ENCODE measurements around the gene RFX7.

RFX7 gene

DNA sequence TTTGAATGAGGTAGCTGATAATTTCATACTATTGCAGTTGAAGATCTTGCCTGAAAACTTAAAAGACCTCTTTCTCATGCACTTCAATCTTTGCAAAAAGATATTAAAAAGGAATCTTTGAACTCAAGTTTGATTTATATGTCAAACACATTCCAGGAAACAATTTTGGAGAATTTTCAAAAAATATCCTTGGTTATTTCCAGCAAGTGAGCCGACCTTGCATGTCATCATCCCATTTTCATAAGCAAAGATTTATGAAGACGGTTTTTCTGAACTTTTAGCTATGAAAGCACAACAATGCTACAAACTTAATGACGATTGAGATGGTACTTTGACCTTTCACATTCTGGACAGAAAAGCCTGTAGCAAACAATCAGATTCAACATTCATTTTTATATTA is 95.6 kb downstream of the RFX7 start:
- in situ Hi-C loops (cut with HindIII; ENCODE audit: low sequenced_read_pairs) = no loop called here

DNA sequence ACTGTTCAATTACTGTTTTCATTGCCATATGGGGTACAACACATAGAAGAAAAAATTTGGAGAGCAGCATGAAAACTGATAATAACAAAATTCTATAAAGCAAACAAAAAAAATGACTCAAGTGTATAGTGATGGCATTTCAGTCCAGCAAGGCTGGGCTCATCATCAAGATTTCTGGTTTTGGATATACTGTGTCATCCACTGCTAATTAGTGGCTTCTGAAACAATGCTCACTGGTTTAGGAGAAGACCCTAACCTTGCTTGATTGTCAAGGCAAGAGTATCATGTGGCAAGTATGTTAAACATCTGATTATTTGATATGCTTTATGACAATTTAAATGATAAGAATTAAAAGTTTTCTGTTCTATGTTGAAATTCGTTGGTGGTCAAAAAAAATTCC is 96.9 kb downstream of the RFX7 start:
- in situ Hi-C loops (cut with HindIII; ENCODE audit: low sequenced_read_pairs) = no loop called here

DNA sequence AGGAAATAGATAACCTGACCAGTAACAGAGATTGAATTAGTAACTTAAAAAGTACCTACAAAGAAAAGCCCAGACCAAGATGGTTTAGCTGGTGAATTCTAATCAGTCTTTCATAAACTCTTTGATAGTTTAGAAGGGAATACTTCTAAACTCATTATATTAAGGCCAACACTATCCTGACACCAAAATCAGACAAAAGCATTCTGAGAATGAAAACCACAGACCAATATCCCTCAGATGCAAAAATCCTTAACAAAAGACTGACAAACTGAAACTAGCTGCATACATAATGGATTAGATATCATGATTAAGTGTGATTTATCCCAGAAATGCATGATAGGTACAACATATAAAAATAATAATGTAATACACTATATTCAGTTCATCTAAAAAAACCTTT is 115.6 kb downstream of the RFX7 start:
- in situ Hi-C loops (cut with HindIII; ENCODE audit: low sequenced_read_pairs) = no loop called here

DNA sequence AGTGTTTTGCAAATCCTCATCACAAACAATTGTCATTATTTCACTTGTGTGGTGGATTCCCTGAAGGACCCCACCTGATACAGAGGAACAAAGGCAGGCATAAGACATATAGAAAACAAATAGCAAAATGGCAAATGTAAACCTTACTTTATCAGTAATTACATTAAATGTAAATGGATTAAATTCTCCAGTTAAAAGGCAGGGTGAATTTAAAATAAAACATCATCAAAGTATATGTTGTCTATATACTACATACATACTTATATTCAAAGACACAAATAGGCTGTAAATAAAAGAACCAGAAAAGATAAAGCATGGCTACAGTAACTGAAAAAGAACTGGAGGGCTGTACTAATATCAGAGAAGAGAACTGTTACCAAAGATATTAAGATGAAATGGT is 117.3 kb downstream of the RFX7 start:
- in situ Hi-C loops (cut with HindIII; ENCODE audit: low sequenced_read_pairs) = no loop called here

DNA sequence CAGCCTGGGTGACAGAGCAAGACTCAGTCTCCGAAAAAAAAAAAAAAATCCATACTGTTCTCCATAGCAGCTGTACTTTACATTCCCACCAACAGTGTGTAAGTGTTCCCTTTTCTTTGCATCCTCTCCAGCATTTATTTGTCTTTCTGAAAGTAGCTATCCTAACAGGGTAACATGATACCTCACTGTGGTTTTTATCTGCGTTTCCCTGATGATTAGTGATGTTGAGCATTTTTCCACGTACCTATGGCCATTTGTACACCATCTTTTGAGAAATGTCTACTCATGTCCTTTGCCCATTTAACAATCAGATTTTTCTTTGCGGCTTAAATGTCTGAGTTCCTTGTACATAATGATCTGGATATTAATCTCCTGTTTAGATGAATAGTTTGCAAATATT is 119.3 kb downstream of the RFX7 start:
- in situ Hi-C loops (cut with HindIII; ENCODE audit: low sequenced_read_pairs) = no loop called here

DNA sequence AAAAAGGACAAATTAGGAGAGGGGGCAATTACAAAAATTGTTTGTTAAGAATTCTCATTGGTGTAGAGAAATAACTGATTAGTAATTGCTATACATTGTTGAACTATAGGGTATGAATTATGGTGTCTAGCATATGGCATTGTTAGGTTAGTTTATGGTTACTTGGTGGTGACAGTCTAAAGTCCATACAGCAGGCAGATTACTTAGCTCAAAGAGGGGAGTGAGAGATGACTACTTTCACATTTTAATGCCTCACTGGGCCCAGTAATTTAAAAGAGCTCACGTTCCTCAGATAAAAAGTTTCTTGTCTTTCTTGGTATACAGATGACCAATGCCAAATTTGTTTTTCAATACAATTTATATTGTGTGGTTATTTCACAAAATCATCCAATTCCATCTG is 137.8 kb downstream of the RFX7 start:
- in situ Hi-C loops (cut with HindIII; ENCODE audit: low sequenced_read_pairs) = no loop called here

DNA sequence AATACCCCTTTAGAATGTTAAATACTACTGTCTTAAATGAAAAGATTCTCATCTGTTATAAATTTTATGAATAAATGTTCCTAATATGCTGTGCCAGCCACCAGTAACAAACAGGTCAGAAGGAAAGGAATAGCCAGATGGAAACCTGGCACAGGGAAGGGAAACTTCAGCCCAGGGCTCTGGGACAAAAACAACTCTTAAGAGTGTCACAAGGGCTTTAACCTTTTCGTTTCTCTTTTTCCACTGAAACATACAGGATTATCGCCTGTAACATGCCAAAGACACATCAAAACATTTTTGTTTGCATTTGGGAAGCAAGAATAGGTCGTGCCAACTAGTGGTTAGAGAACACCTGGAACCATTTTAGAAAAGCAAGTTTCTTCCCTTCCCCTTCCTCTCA is 141.2 kb downstream of the RFX7 start:
- in situ Hi-C loops (cut with HindIII; ENCODE audit: low sequenced_read_pairs) = loop anchor here (5.0 kb wide), 1 partner anchor 105 kb away; no protein-coding TSS in a partner anchor

DNA sequence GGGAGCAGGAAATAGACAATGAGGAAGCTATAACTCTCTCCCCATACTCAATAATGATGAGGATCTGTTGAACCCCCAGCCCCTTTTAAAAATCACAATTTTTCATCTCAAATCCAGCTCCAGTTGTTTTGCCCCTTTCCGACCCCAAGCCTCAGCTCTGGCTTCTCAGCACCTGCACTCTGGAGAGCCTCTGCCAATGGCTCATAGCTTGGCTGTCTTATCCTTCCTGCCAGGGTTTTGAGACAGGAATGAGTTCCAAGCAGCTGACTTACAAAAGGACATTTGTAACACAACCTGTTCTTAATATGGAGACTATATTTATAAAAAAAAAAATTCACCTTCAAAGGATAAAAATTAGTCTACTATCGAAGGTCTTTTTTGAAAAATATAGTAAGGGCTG is 144.4 kb downstream of the RFX7 start:
- in situ Hi-C loops (cut with HindIII; ENCODE audit: low sequenced_read_pairs) = no loop called here

DNA sequence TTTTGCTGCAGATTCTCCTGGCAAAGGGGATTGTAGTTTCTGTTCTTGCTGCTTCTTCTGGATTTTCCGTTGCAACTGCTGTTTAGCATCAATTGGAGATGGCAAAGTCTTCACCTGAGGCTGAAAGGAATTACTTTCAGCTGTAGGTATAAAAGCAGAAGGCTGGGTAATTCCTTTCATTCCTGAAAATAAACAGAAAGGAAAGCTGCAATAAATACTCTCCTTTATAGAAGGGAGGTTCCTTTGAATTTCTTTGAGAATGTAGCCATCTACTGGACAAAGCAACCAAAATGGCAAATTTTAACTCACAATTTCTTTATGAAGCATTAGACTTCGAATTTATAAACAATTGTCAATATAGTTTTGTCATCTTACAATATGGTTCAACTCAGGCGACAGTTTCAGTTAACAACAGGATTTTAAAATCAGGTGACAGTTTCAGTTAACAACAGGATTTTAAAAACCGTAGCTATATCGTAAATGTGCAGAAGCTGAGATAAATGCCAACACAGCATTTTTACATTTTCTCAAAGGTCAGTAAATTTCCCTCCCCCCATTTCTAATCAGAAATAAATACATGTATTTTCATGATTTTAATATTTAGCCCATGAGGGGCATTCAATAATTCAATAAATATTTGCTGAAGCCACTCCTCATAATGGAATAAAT is 145.3 kb downstream of the RFX7 start:
- in situ Hi-C loops (cut with HindIII; ENCODE audit: low sequenced_read_pairs) = no loop called here

DNA sequence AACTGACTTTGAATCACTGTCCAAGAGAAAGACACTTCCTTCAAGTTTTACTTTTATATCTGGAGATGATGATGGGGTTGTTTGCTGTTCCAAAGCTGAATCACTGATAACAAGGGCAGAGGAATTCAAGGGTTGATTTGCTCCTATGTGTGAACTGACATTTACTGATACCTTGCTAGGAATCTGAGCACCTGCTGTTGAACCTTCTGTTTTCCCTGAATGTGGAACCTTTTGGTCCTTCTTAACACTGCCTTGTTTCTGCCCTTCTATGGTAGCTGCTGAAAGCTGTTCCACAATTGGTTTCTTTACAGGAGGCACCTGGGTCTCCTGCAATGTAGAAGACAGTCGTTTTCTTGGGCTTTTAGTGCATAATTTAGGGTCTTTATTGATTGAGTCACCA is 148.3 kb downstream of the RFX7 start:
- in situ Hi-C loops (cut with HindIII; ENCODE audit: low sequenced_read_pairs) = no loop called here

DNA sequence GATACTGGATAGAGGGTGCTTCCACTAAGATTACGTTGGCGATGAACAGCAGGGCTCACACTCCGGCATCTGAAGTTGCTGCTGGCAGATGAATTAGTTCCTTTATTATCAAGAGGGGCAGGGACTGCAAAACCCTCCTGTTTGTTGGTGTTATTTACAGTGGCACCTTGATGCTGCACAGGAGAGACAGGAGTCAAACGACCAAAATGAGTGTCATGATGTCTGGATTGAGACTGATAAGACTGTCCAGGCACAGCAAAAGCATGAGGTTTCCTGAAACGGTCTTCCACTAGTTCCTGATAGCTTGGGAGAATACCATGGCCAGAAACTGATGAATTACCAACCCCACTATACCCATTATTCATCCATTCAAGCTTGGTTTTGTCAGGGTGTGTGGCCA is 149.5 kb downstream of the RFX7 start:
- in situ Hi-C loops (cut with HindIII; ENCODE audit: low sequenced_read_pairs) = no loop called here

DNA sequence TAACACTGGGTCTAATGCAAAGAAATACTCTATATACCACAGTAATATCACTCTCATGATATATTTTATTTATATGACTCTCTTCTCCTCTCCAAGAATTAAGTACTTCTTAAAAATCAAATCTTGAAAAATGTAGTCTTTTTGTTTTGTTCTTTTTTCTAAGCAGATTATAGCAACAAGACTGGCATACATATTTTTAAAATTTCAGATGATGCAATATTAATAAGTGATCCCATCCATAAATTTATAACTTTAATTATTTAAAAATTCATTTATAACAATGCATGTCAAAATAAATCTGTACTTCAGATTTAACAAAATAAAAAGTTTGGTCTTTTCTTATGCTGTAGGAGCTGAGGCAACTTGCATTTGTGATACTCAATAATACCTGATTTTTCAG is 155.3 kb downstream of the RFX7 start:
- in situ Hi-C loops (cut with HindIII; ENCODE audit: low sequenced_read_pairs) = no loop called here

DNA sequence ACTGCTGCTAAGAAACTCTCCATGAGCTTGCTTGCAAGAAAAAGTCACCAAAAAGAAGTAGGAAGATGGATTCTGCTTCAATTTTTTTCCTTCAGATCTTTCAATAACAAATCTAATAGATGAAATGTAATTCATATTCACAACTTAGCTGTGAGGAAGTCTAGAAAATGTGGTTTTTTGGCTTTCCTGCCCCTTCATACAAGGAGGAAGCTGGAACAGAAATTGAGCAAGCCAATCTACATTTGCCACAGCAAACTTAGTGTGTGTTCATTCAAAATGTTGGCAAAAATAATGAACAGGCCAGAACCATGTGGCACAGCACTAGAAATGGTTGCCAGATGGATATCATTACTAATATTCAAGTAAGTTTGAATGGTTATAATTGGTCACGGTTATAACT is 157.1 kb downstream of the RFX7 start:
- in situ Hi-C loops (cut with HindIII; ENCODE audit: low sequenced_read_pairs) = no loop called here

DNA sequence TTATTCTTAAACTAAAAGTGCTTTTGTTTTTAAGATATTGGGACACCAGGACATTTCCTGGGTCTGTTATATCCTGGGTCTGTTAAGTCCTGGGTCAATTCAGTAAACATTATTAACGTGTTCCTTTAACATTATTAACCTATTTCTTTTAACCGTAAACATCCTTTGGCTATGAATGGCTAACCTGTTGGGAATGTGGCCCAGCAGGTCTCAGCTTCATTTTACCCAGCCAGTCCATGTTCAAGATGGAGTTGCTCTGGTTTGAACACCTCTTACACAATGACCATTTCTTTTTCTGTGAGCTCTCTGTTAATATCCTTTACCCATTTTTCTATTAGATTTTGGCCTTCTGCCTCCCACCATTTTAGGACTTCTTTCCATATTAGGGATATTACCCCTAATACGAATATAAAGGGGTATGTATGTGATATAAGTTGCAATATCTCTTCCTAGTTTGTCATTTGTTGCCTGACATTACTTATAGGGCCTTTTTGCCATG is 161.4 kb downstream of the RFX7 start:
- in situ Hi-C loops (cut with HindIII; ENCODE audit: low sequenced_read_pairs) = no loop called here

DNA sequence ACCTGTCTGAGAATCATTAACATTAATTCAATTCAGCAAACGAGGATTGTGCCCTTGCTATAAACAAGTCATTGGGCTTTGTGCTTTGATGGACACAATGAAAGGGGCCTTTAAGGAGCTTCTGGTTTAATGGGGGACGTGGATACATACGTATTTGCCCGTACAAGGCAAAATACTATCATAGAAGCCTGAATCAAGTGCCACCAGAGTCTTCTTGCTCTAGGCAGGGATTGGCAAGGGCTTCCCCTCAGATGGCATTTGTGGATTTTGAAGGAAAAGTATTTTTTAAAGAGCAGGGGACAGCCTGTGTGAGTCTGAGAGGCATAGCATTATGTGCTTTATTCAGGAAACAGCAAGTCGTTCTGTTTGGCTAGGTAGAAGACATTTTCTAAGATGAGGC is 166.6 kb downstream of the RFX7 start:
- in situ Hi-C loops (cut with HindIII; ENCODE audit: low sequenced_read_pairs) = no loop called here

DNA sequence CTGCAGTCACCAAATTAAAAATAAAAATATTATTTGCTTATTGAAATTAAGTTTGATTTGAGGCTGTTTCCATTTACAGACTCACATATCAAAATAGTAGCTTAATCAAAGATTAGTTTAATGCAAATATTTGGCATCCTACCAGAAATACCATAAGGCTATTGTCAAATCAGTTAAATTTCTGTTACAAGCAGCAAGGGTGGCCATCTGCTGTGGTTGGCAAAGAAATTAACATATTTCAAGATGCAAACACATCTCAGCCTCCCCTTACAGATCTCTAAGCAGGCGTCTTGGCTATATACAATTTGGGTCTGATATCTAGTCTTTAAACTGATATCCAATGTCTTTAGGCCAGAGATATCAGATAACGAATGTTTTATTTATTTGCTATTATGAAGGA is 167.0 kb downstream of the RFX7 start:
- in situ Hi-C loops (cut with HindIII; ENCODE audit: low sequenced_read_pairs) = no loop called here

DNA sequence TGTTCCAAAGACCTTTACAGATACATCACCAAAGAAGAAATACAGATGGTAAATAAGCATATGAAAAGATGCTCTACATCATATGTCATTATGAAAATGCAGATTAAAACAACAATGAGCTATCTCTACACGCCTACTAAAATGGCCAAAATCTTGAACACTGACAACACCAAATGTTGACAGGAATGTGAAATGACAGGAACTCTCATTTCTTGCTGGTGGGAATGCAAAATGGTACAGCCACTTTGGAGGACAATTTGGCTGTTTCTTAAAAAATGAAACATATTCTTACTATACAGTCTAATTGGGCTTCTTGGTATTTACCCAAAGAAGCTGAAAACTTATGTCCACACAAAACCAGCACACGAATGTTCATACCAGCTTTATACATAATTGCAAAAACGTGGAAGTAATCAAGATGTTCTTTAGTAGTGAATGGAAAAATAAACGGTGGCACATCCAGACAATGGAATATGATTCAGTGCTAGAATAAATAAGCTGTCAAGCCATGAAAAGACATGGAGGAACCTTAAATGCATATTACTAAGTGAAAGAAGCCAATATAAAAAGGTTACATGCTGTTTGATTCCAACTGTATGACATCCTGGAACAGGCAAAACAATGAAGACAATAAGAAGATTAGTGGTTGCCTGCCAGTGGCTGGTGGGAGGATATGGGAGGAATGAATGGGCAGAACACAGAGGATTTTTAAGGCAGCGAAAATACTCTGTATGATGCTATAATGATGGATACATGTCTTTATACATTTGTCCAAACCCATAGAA is 169.0 kb downstream of the RFX7 start:
- in situ Hi-C loops (cut with HindIII; ENCODE audit: low sequenced_read_pairs) = no loop called here

DNA sequence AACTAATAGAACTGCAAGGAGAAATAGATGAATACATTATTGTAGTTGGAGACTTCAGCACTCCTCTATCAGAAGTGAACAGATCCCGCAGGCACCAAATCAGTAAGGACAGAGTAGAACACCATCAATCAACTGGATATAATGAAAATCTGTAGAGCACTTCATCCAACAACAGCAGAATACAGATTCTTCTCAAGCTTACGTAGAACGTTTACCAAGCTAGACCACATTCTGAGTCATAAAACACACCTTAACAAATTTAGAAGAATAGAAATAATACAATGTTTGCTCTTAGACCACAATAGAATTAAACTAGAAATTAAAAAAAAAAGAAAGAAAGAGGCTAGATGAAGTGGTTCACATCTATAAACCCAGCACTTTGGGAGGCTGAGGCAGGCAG is 179.5 kb downstream of the RFX7 start:
- in situ Hi-C loops (cut with HindIII; ENCODE audit: low sequenced_read_pairs) = no loop called here

DNA sequence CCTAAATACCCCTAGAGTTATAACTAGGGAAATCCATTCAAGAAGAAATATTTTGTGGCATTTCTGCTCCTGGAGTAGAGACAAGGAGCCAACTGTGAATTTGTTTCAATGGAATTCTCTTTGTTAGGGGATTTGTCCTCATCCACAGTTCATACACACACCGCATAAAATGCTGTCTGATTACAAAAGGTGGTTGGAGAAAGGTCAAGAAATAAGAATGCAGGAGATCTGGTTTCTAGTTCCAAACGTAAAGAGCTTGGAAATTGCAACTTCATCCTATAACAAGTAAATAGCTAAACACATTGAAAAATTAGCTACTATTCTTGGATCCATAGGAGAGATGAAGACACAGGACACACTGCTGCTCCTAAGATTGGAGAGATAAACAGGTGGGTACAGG is 184.0 kb downstream of the RFX7 start:
- in situ Hi-C loops (cut with HindIII; ENCODE audit: low sequenced_read_pairs) = no loop called here

DNA sequence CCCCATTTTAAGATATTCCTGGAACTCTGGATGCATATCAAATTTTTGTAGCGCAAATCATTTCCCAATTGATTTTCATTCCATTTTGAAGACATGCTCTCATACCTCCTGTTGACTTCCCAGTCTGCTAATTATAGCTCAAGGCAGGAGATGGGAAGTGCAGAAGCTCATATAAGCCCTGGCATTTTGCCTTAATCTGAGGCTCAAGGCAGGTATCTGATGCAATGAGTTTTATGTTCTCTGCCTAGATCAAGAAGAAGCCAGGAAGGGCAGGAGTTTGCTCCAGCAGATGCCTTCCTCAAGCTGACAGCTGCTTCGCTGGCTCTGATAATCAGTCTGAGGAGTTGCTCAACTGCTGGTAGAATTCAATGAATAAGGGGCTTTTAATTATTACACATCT is 184.7 kb downstream of the RFX7 start:
- in situ Hi-C loops (cut with HindIII; ENCODE audit: low sequenced_read_pairs) = no loop called here

DNA sequence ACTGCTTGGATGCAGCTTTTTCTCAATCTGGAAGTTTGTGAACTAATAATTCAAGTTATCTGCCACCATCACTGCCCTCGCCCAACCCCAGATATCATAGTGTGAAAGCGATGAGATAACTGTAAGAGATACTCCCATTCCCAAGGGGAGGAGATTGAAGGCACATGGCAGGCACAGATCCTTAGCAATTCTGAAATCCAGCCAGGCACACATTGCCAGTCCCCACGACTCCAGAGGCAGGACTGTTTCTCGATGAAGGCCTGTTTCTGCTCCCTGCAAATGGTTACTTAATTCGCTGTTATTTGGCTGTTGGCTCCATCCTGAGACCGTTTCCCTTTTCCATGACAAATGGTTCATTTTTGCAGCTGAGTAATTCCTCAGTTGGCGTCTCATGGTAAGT is 187.1 kb downstream of the RFX7 start:
- in situ Hi-C loops (cut with HindIII; ENCODE audit: low sequenced_read_pairs) = no loop called here

DNA sequence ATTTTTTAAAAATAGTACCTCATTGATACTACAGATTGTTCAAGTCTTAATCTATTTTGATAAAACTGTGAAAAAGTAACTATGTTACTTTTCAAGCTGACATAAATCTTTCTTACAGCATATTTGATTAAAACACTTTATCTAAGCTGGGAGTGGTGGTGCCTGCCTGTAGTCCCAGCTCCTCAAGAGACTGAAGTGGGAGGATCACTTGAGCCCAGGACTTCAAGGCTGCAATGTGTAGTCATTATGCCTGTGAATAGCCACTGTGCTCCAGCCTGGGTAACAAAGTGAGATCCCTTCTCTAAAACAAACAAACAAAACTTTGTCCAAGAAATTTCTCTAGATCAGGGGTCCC is 190.7 kb downstream of the RFX7 start:
- in situ Hi-C loops (cut with HindIII; ENCODE audit: low sequenced_read_pairs) = no loop called here
